Activated gamma-delta T cell treated with Interleukin-2 at 50 U/mL for 16 hours (primary cell): ENCODE results near the gene GBP5.
"Not testable (repeated sequence)": the region's sequence is repeated elsewhere in the genome, so short reads cannot be mapped to it uniquely, and the experiment has no call there.

ENCODE experiments used
- DNase-seq: peaks from one replicate; pipeline ENCODE4 v3.0.0-alpha.2; 2020

The GBP5 gene

GRCh38 chr1:89279011-89279466, 6.4 kb upstream of the GBP5 start:
- peak; percentile 25 for DNase-seq

- no peak for DNase-seq
Measured at GRCh38 chr1:89277725-89278124, 5.1 kb upstream of the GBP5 start.

- DNase-seq, result no peak
Measured at GRCh38 chr1:89276690-89277089, 4.0 kb upstream of the GBP5 start.

GRCh38 chr1:89274411-89274857, 1.8 kb upstream of the GBP5 start:
- no peak for DNase-seq

- no peak for DNase-seq
Measured at GRCh38 chr1:89273324-89273778, 691 bp upstream of the GBP5 start.

- DNase-seq, result no peak
Measured at GRCh38 chr1:89271341-89272015, 1.2 kb downstream of the GBP5 start.

GRCh38 chr1:89270423-89270822, 2.2 kb downstream of the GBP5 start:
- DNase-seq, result no peak

GRCh38 chr1:89269277-89269676, 3.4 kb downstream of the GBP5 start:
- DNase-seq, result no peak

GRCh38 chr1:89262643-89263042, 10.0 kb downstream of the GBP5 start:
- DNase-seq, result no peak

- no peak for DNase-seq
Measured at GRCh38 chr1:89261926-89262515, 10.6 kb downstream of the GBP5 start.

- no peak for DNase-seq
Measured at GRCh38 chr1:89260566-89261255, 11.9 kb downstream of the GBP5 start.

GRCh38 chr1:89260042-89260441, 12.6 kb downstream of the GBP5 start:
- no peak for DNase-seq

GRCh38 chr1:89259283-89259971, 13.2 kb downstream of the GBP5 start:
- peak; percentile 60 for DNase-seq

GRCh38 chr1:89257041-89257440, 15.6 kb downstream of the GBP5 start:
- DNase-seq, result no peak

GRCh38 chr1:89255581-89255980, 17.1 kb downstream of the GBP5 start:
- DNase-seq, result not testable (repeated sequence)

GRCh38 chr1:89254658-89255287, 17.9 kb downstream of the GBP5 start:
- DNase-seq, result no peak

GRCh38 chr1:89243046-89243445, 29.6 kb downstream of the GBP5 start:
- no peak for DNase-seq
